ENCODE results near the gene ATE1.
"Not testable (repeated sequence)": the region's sequence is repeated elsewhere in the genome, so short reads cannot be mapped to it uniquely, and the experiment has no call there.

Gene ATE1

DNA sequence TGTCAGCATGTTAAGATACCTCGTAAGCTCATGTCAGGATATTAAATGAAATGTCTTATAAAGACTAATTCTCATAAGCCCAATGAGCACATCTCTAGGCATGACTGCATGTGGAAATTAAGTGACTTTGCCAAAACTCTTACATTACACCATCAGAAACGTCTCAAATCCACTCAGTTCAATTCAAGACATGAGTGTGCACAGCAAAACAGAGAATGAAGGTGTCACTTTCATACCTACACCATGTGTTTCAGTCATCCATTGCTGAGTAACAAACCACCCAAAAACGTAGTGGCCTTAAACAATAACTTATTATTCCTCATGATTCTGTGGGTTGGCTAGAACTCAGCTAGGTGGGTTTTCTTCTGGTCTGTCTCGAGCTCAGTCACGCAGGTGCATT lies 99.8 kb downstream of the ATE1 start:
- DNase-seq, result no peak

DNA sequence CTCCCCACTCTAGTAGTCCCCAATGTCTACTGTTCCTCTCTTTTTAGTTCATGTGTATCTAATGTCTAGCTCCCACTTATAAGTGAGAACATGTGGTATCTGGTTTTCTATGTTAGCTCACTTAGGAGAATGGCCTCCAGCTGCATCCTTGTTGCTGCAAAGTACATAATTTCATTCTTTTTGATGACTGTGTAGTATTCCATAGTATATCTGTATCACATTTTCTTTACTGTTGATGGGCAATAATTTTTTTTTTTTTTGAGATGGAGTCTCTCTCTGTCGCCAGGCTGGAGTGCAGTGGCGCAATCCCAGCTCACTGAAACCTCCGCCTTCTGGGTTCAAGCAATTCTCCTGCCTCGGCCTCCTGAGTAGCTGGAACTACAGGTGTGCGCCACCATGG lies 101.1 kb downstream of the ATE1 start:
- not testable (repeated sequence) for DNase-seq

- DNase-seq, result peak; percentile 27
Measured at GRCh38 chr10:121823993-121824463, 103.8 kb downstream of the ATE1 start.

DNA sequence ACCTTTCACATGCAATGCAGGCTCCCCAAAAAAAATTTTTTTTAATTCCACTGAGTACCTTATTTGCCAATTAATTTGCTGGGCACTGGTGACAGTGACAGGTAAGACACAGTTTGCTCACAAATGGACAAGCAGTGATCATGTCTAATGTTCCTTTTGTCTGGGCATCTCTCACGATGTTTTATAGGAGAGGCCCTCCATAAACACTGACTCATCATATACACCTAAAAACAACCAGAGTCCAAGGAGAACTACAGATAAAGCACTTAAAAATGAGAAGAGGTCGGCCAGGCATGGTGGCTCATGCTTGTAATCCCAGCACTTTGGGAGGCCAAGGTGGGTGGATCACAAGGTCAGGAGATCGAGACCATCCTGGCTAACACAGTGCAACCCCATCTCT lies 105.1 kb downstream of the ATE1 start:
- no peak for DNase-seq

GRCh38 chr10:121822180-121822579 lies 105.7 kb downstream of the ATE1 start:
- no peak for DNase-seq

GRCh38 chr10:121819049-121819448 lies 108.8 kb downstream of the ATE1 start:
- DNase-seq, result no peak

DNA sequence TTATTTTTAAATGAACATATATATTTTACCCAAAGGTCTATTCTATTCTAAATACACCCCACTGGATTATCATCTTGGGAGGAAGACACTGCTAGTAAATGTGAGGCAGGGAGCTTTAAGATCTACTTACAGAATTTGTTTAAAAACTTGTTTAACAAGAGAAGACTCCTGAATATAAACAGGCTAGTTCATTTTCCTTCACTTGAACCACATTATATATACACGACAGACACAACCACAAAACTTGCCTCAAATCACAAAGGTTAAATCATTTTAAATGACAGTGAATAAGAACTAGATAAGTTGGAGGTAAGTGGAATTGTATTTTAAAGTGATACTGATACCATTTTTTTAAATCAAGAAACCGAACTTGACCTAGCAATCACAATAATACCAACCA lies 109.2 kb downstream of the ATE1 start:
- DNase-seq, result no peak

DNA sequence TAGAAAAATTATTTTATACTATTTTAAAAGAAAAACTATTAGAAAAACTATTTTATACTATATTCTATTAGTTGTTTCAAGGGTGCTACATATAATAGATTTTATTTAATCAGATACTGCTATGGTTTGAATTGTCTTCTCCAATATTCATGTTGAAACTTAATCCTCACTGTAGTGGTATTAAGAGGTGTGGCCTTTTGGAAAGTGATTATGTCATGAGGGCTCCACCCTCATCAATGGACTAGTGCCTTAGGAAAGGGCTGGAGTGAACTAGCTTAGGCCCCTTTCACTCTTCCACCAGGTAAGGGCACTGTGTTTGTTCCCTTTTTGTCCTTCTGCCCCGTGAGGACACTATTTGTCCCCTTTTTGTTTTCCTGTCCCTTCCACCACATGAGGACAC lies 111.6 kb downstream of the ATE1 start:
- no peak for DNase-seq

- no peak for DNase-seq
Measured at GRCh38 chr10:121813857-121814256, 114.0 kb downstream of the ATE1 start.

DNA sequence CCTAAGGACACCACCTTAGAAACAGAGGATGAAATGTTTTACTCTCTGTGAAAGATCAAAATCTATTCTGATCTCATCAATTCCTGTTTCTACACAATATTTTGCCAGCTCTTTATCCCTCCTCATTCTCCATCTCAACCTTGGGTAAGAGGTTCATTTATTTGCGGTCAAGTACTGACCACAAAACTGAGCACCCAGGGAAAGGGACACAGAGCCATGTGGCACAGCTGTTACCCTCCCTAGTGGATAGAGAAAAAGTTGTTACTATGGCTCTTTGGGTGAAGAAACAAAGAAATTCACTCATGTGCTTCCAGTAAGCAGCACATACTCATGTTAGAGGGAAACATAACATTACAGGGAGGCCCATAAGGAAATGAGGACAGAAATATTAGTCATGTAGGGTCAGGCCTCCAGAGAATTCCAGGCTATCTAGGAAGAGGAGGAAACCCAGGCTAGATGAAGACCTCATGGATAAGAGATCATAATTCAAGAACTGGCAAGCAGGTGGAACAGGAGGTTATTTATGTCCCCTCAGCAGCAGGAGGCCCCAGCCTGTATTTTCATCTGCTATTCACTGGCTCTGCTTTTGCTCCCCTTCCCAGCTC lies 114.5 kb downstream of the ATE1 start:
- peak; percentile 5 for DNase-seq

- no peak for DNase-seq
Measured at GRCh38 chr10:121812031-121812430, 115.8 kb downstream of the ATE1 start.

- DNase-seq, result no peak
Measured at GRCh38 chr10:121811386-121811785, 116.4 kb downstream of the ATE1 start.

DNA sequence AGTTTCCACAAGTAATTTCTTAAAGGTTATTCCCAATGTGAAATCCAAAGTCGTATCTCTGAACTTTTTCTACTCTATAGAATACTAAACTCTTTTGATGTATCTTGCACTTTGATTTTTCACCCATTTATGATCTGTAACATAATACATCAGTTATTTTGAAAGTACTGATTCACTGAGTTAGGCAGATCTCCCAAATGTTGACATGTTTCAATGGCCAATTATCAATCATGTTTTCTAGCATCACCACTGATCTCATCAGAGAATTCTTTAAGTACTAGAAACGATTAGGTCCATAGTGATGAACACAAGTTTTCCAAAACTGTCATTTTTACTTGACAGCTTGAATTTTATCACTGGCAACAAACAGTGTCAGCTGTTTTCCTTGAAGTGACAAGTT lies 119.0 kb downstream of the ATE1 start:
- DNase-seq, result no peak

DNA sequence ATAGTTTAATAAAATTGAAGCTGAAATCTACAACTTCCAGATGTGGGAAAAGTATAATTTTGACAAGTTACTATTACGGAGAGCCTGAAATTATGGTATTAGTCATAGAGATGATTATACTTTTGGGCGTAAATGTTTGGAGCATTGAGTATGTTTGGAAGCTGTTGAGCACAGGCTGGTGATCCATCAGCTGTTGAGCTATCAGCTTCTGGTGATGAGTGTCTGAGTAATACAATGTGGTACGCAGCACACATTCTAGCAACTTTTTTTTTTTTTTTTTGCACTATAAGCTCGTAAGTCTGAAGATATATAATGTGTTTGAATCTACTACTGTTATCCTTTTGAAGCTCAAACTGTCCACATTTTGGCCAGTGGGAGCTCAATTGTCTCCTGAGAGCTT lies 123.4 kb downstream of the ATE1 start:
- DNase-seq, result no peak

GRCh38 chr10:121803611-121804010 lies 124.2 kb downstream of the ATE1 start:
- no peak for DNase-seq

GRCh38 chr10:121800831-121801230 lies 127.0 kb downstream of the ATE1 start:
- DNase-seq, result no peak

- no peak for DNase-seq
Measured at GRCh38 chr10:121800146-121800545, 127.7 kb downstream of the ATE1 start.

DNA sequence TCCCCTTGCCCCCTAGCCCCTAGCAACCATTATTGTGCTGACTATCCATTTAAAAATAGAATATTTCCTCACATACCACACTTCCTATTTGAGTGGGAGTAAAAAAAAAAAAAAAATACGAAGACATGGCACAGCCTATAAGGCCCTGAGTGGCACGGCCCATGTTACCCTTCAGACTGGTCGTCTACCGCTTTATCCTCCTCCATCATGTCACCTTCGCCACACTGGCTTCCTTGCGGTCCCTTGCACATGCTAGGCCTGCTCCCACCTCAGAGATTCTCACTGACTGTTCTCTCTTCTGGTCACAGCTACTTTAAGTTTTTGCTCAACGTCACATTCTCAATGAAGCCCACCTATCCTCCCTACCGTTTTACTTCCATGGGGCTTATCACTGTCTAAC lies 130.3 kb downstream of the ATE1 start:
- no peak for DNase-seq

DNA sequence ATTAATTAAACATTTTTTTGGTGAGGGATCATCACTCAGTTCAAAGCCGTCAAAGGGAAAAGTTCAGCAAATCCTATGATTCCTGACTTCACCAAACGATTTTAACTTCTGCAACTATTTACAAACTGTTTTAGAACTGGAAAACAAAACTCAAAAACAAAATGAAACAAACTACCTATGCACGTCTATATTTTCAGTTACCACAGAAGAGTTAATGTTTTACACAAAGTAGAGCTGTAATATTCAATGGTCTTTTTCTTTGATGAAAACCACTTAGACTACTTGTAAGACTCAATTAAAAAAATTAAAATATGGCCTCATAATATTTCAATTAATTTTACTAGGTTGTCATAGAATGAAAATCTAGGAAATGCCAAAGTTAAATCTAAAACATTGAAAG lies 131.5 kb downstream of the ATE1 start:
- DNase-seq, result no peak

DNA sequence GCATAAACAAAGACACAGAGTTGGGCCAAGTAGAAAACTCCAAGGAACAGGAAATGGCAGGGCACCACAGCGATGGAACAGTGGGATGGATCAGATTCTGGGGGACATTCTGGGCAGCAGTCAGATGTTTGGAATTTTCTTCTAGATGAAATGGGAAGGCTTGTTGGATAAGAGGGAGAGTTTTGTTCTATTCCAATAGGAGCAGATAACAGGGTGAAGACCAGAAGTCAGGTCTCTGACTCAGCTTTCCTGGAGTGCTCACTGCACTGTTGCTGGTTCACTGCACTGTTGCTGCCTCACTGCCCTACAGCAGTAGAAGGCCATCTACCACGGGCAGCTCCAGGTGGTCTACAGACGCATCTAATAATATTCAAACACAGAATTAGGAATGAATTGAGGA lies 135.6 kb downstream of the ATE1 start:
- no peak for DNase-seq

- no peak for DNase-seq
Measured at GRCh38 chr10:121791761-121792160, 136.1 kb downstream of the ATE1 start.

GRCh38 chr10:121788717-121789116 lies 139.1 kb downstream of the ATE1 start:
- DNase-seq, result no peak

DNA sequence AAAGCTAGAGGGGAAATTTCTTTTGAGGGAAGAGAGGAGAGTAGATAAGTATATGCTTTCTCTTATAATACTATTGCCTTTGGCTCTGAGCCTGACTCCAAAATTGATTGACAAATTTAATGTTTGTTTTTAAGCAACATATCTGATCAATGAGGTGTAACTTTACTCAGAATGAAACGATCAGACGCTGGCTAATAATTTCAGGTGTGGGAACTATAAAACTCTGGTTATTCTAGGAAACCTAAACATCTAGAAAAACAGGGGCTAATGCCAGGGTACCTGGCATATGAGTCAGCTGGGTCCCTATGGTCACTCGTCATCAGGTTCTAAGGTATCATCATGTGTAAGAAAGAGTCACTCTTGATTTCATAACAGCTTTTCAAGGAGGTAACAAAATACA lies 139.7 kb downstream of the ATE1 start:
- DNase-seq, result peak; percentile 62

DNA sequence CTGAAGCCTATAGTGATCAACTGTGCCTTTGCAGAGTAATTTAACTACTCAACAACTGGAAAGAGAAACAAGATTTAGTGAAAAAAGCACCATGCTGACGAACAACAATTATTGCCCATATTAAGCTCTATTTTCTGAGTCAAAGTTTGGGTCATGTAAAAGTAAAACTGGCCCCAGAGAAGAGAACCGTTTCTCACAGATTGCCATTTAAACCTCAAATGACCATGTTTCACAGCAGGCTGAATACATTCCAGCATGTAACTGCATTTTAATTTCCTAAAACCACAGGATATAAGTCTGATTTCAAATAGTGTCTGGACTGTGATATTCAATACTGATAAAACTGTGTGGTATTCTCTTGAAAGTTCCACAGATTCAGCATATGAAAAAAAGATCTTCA lies 140.7 kb downstream of the ATE1 start:
- DNase-seq, result no peak

- DNase-seq, result no peak
Measured at GRCh38 chr10:121783782-121784372, 144.0 kb downstream of the ATE1 start.

Measured in kidney glomerular epithelial cell (primary cell).